ENCODE data around the gene RASA3.

DNA sequence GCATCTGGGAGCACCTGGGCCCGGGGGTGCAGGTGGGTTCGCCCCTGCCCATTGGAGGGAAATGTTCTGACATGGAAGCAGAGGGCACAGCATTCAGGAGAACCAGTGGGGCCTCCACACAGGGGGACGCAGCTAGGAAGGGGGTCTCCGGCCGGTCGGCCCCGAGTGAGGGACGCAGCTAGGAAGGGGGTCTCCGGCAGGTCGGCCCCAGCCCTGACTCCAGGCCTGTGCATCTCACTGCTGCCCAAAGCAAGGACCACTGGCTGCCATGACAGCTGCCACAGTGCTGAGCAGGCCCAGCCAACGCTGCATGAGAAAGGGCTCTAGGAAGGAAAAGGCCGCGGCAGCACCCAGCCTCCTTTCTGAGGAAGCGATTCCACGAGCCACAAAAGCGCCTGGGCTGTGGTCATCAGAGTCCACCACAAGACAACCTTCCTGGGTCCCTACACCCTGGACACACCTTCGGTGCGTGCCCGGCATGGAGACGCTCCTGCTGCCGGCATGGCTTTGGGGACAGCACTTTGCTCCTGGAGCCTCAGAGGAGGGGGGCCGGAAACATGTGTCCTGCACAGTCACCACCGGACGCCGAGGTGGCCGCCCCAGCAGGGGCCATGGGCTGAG lies 9.7 kb downstream of the RASA3 start:
- TF ChIP-seq POLR2A (IDR thresholded peaks at IDR 0.05): no peak
- TF ChIP-seq, protein P1, sequence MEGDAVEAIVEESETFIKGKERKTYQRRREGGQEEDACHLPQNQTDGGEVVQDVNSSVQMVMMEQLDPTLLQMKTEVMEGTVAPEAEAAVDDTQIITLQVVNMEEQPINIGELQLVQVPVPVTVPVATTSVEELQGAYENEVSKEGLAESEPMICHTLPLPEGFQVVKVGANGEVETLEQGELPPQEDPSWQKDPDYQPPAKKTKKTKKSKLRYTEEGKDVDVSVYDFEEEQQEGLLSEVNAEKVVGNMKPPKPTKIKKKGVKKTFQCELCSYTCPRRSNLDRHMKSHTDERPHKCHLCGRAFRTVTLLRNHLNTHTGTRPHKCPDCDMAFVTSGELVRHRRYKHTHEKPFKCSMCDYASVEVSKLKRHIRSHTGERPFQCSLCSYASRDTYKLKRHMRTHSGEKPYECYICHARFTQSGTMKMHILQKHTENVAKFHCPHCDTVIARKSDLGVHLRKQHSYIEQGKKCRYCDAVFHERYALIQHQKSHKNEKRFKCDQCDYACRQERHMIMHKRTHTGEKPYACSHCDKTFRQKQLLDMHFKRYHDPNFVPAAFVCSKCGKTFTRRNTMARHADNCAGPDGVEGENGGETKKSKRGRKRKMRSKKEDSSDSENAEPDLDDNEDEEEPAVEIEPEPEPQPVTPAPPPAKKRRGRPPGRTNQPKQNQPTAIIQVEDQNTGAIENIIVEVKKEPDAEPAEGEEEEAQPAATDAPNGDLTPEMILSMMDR (IDR thresholded peaks at IDR 0.05): no peak

Data from sigmoid colon (tissue), 3 donors.